ENCODE measurements around the gene COL19A1. TPM values are rescaled to one million over a fixed set of nuclear protein-coding genes. Genes with fewer than 3 reads are reported as not detected.

The COL19A1 gene
- total RNA-seq, 4 donors from 2014 or later = 0.09 TPM; not detected in 3

GRCh38 chr6:70082830-70083229 is 216.5 kb downstream of the COL19A1 start:
- ATAC-seq (ENCODE audit: low FRiP score) (no peak), DNase-seq (ENCODE audit: low spot score) (no peak)
- no peak for TF ChIP-seq CTCF (IDR thresholded peaks at IDR 0.05)

GRCh38 chr6:70086806-70087205 is 220.4 kb downstream of the COL19A1 start:
- DNase-seq (ENCODE audit: low spot score) (no peak), ATAC-seq (ENCODE audit: low FRiP score) (no peak)
- no peak for TF ChIP-seq CTCF (IDR thresholded peaks at IDR 0.05)

GRCh38 chr6:70094156-70094555 is 227.8 kb downstream of the COL19A1 start:
- ATAC-seq (ENCODE audit: low FRiP score) (no peak), DNase-seq (ENCODE audit: low spot score) (no peak)
- TF ChIP-seq CTCF (IDR thresholded peaks at IDR 0.05) = no peak

- no peak for TF ChIP-seq CTCF (IDR thresholded peaks at IDR 0.05)
- DNase-seq (ENCODE audit: low spot score) (no peak), ATAC-seq (ENCODE audit: low FRiP score) (no peak)
Measured at GRCh38 chr6:70099732-70100131, 233.4 kb downstream of the COL19A1 start.

GRCh38 chr6:70103798-70104197 is 237.4 kb downstream of the COL19A1 start:
- no peak for TF ChIP-seq CTCF (IDR thresholded peaks at IDR 0.05)
- DNase-seq (ENCODE audit: low spot score) = no peak

GRCh38 chr6:70107852-70108629 is 241.7 kb downstream of the COL19A1 start:
- no peak for TF ChIP-seq CTCF (IDR thresholded peaks at IDR 0.05)
- DNase-seq (ENCODE audit: low spot score) = no peak
- no peak for ATAC-seq (ENCODE audit: low FRiP score)

More at GRCh38 chr6:70103798-70104197, 237.4 kb downstream of the COL19A1 start:
- ATAC-seq (ENCODE audit: low FRiP score) = no peak
